Mesothelial cell of epicardium (in vitro differentiated cells): ENCODE results near the gene FABP7. TPM values are rescaled to one million over a fixed set of nuclear protein-coding genes. Genes with fewer than 3 reads are reported as not detected.

ENCODE experiments used
- DNase-seq, 2 experiments: peaks; one replicate each; pipeline ENCODE4 v3.0.0; 2021; ENCODE audit warnings: low spot score in 2 of 2; ENCODE audit not compliant: unreplicated experiment in 2 of 2
- H3K27ac Mint-ChIP-seq: 2 replicates; pipeline ENCODE4 v1.8.0; 2021; ENCODE audit warnings: mixed read lengths
- H3K27me3 Mint-ChIP-seq: 2 replicates; pipeline ENCODE4 v1.8.0; 2021; ENCODE audit warnings: low read depth, mixed read lengths
- H3K36me3 Mint-ChIP-seq: 2 replicates; pipeline ENCODE4 v1.8.0; 2021; ENCODE audit warnings: mixed read lengths
- H3K4me1 Mint-ChIP-seq: 2 replicates; pipeline ENCODE4 v1.8.0; 2021; ENCODE audit warnings: mixed read lengths
- H3K4me3 Mint-ChIP-seq: 2 replicates; pipeline ENCODE4 v1.8.0; 2021; ENCODE audit warnings: mild to moderate bottlenecking, moderate library complexity, mixed read lengths
- H3K9me3 Mint-ChIP-seq: 2 replicates; pipeline ENCODE4 v1.8.0; 2021; ENCODE audit warnings: mixed read lengths
- total RNA-seq: library from RNA; stranded (reverse); gene quantifications from 3 replicates; pipeline ENCODE4 v1.2.1, GENCODE V29; 2021
- TF ChIP-seq, protein P1 (sequence below): fragments of 200-600 bp; sonication (generic); IDR thresholded peaks from one replicate; pipeline ENCODE4 v1.5.0; 2021; ENCODE audit warnings: antibody characterized with exemption; ENCODE audit not compliant: unreplicated experiment

The FABP7 gene
- total RNA-seq, 1 donor from 2014 or later = 4.0 TPM

DNA sequence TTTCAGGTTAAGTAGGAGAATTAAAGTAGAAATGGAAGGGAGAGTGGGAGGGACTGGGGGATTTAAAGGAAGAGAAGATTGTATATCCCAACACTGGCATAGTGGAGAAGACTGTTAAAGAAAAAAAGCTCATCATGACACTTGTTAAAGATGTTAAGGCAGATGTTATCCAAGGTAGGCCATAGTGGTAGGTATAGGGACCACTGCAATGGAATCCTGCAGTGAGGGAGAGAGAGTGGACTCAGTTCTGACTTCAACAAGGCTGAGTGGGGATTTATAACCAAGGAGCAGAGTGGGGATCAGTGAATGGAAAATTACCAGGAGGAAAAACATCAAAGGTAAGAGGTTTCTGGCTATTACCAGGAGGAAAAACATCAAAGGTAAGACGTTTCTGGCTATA lies 30.7 kb downstream of the FABP7 start:
- H3K4me3 Mint-ChIP-seq = no peak overlapping the region
- DNase-seq = no peak
- H3K27ac Mint-ChIP-seq = no peak overlapping the region
- H3K9me3 Mint-ChIP-seq = peaks cover 14% of the 10 kb centered on the region
- TF ChIP-seq, protein P1, sequence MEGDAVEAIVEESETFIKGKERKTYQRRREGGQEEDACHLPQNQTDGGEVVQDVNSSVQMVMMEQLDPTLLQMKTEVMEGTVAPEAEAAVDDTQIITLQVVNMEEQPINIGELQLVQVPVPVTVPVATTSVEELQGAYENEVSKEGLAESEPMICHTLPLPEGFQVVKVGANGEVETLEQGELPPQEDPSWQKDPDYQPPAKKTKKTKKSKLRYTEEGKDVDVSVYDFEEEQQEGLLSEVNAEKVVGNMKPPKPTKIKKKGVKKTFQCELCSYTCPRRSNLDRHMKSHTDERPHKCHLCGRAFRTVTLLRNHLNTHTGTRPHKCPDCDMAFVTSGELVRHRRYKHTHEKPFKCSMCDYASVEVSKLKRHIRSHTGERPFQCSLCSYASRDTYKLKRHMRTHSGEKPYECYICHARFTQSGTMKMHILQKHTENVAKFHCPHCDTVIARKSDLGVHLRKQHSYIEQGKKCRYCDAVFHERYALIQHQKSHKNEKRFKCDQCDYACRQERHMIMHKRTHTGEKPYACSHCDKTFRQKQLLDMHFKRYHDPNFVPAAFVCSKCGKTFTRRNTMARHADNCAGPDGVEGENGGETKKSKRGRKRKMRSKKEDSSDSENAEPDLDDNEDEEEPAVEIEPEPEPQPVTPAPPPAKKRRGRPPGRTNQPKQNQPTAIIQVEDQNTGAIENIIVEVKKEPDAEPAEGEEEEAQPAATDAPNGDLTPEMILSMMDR = no peak
- H3K4me1 Mint-ChIP-seq = peaks cover 13% of the 10 kb centered on the region
- peaks cover 29% of the 10 kb centered on the region for H3K36me3 Mint-ChIP-seq
- no peaks in the 10 kb centered on the region for H3K27me3 Mint-ChIP-seq

- Mint-ChIP-seq H3K4me3 (no peak overlapping the region), H3K4me1 (peaks cover 21% of the 10 kb centered on the region), H3K27ac (no peak overlapping the region), H3K27me3 (no peaks in the 10 kb centered on the region), H3K9me3 (peaks cover 6% of the 10 kb centered on the region), H3K36me3 (no peaks in the 10 kb centered on the region)
- TF ChIP-seq, protein P1 = no peak
- DNase-seq = no peak
Measured at GRCh38 chr6:122817358-122817757, 37.8 kb downstream of the FABP7 start.

DNA sequence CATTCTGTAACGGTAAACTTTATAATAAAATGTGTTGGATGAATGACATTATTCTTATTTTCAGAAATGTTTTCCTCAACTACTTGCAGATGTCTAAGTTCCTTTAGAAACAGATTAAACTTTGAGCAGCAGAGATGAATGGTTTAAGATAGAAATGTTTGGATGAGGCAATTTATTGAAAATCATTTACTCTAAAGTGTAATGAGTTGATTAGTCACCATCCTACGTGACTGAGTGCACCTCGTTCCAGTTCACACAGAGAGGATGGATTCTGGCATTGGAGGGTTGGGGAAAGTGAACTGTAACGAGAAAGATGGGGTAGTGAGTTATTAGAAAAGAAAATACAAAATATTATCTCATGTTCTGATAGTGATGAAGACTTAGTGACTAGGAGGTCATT lies 38.2 kb downstream of the FABP7 start:
- DNase-seq = no peak
- H3K27ac Mint-ChIP-seq = no peak overlapping the region
- peaks cover 21% of the 10 kb centered on the region for H3K4me1 Mint-ChIP-seq
- H3K27me3 Mint-ChIP-seq = no peaks in the 10 kb centered on the region
- peaks cover 6% of the 10 kb centered on the region for H3K9me3 Mint-ChIP-seq
- TF ChIP-seq, protein P1 = no peak
- H3K36me3 Mint-ChIP-seq = no peaks in the 10 kb centered on the region
- no peak overlapping the region for H3K4me3 Mint-ChIP-seq

GRCh38 chr6:122818866-122819265 lies 39.4 kb downstream of the FABP7 start:
- H3K9me3 Mint-ChIP-seq = peaks cover 6% of the 10 kb centered on the region
- DNase-seq = no peak
- no peaks in the 10 kb centered on the region for H3K27me3 Mint-ChIP-seq
- no peaks in the 10 kb centered on the region for H3K36me3 Mint-ChIP-seq
- H3K4me3 Mint-ChIP-seq = no peak overlapping the region
- TF ChIP-seq, protein P1 = no peak
- H3K27ac Mint-ChIP-seq = no peak overlapping the region
- peaks cover 18% of the 10 kb centered on the region for H3K4me1 Mint-ChIP-seq

- Mint-ChIP-seq H3K36me3 (no peaks in the 10 kb centered on the region), H3K9me3 (no peaks in the 10 kb centered on the region), H3K4me3 (no peak overlapping the region), H3K27ac (no peak overlapping the region), H3K27me3 (no peaks in the 10 kb centered on the region), H3K4me1 (peaks cover 18% of the 10 kb centered on the region)
- TF ChIP-seq, protein P1 = no peak
- no peak for DNase-seq
Measured at GRCh38 chr6:122821095-122821494, 41.6 kb downstream of the FABP7 start.

- no peak overlapping the region for H3K4me3 Mint-ChIP-seq
- H3K36me3 Mint-ChIP-seq = no peaks in the 10 kb centered on the region
- H3K9me3 Mint-ChIP-seq = no peaks in the 10 kb centered on the region
- peaks cover 2% of the 10 kb centered on the region for H3K4me1 Mint-ChIP-seq
- H3K27ac Mint-ChIP-seq = no peak overlapping the region
- H3K27me3 Mint-ChIP-seq = no peaks in the 10 kb centered on the region
- no peak for DNase-seq
- TF ChIP-seq, protein P1 = no peak
Measured at GRCh38 chr6:122825163-122825562, 45.6 kb downstream of the FABP7 start.
